HFFc6 (cell line): ENCODE results near the gene ZNF844. TPM values are rescaled to one million over a fixed set of nuclear protein-coding genes. Genes with fewer than 3 reads are reported as not detected.
A peak's percentile ranks its signal among the peaks of the same experiment; 100 is the strongest.
"Not testable (repeated sequence)": the region's sequence is repeated elsewhere in the genome, so short reads cannot be mapped to it uniquely, and the experiment has no call there.

Experiments used
- DNase-seq: peaks from one replicate; pipeline ENCODE4 v3.0.0-alpha.2; 2018
- H3K27ac Mint-ChIP-seq: 2 replicates; pipeline ENCODE4 v1.8.0; 2020; ENCODE audit warnings: mild to moderate bottlenecking, mixed read lengths
- H3K27me3 Mint-ChIP-seq: 2 replicates; pipeline ENCODE4 v1.8.0; 2021; ENCODE audit warnings: mild to moderate bottlenecking, moderate library complexity, mixed read lengths; ENCODE audit not compliant: insufficient read depth
- H3K36me3 Mint-ChIP-seq: 2 replicates; pipeline ENCODE4 v1.8.0; 2021; ENCODE audit warnings: low read depth, mixed read lengths
- H3K4me1 Mint-ChIP-seq: 2 replicates; pipeline ENCODE4 v1.8.0; 2020; ENCODE audit warnings: low read depth, mixed read lengths
- H3K4me3 Mint-ChIP-seq: 2 replicates; pipeline ENCODE4 v1.8.0; 2020; ENCODE audit warnings: mild to moderate bottlenecking, moderate library complexity, mixed read lengths
- H3K9me3 Mint-ChIP-seq: 2 replicates; pipeline ENCODE4 v1.8.0; 2020; ENCODE audit warnings: mild to moderate bottlenecking, mixed read lengths
- CTCF ChIP-seq: fragments of 200-600 bp; sonication (generic); IDR thresholded peaks from 2 replicates; pipeline ENCODE4 v1.5.0; 2021; ENCODE audit warnings: antibody characterized with exemption, mild to moderate bottlenecking
- total RNA-seq, 6 experiments: library from RNA; stranded (reverse); fragmentation: NEBNext Ultra II Directional; extraction: Animal tissue kit (Norgen Biotek cat#: 25700); gene quantifications; 2 replicates in 1 of 6; 3 replicates in 5 of 6; pipeline ENCODE4 v1.2.3, GENCODE V29; 2021

Gene ZNF844
- total RNA-seq, 6 experiments from 2014 or later = 1.1 to 4.1 (median 1.3) TPM

DNA sequence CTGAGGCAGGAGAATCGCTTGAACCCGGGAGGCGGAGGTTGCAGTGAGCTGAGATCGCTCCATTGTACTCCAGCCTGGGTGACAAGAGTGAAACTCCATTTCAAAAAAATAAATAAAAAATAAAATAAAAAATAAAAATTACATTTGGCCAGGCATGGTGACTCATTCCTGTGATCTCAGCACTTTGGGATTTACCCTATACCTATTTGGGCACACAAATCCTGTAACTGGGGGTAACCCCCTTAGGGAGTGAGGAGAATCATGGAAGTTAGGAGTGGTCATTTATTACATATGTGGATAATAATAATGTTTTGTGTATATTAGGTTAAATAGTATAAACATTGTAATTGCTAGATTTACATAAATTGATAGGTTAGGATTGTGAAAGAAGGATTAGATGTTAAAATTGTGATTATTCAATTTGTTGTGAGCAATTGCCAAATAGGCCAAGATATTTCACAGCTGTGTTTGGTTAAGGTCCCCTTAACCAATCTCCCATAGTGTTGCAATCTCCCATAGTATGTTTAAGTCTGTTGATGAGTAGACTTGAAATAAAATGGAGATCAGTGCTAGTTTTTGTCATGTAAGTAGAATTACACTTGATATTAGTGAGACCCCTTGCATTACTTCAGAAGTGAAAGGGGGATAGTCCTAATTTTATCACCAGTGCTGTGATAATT is 30.7 kb downstream of the ZNF844 start:
- H3K4me1 Mint-ChIP-seq = peaks cover 5% of the 10 kb centered on the region; the same call in 1 of the 2 replicates
- H3K9me3 Mint-ChIP-seq = peaks cover 27% of the 10 kb centered on the region
- H3K27ac Mint-ChIP-seq = no peak overlapping the region
- no peaks in the 10 kb centered on the region; the same call in 1 of the 2 replicates for H3K27me3 Mint-ChIP-seq
- no peak for TF ChIP-seq CTCF
- H3K4me3 Mint-ChIP-seq = no peak overlapping the region
- H3K36me3 Mint-ChIP-seq = peaks cover 27% of the 10 kb centered on the region
- no peak for DNase-seq

- no peak overlapping the region for H3K27ac Mint-ChIP-seq
- peaks cover 43% of the 10 kb centered on the region for H3K36me3 Mint-ChIP-seq
- TF ChIP-seq CTCF = no peak
- H3K27me3 Mint-ChIP-seq = no peaks in the 10 kb centered on the region; the same call in 1 of the 2 replicates
- peaks cover 4% of the 10 kb centered on the region; the same call in 1 of the 2 replicates for H3K4me1 Mint-ChIP-seq
- DNase-seq = no peak
- H3K9me3 Mint-ChIP-seq = peaks cover 30% of the 10 kb centered on the region
- no peak overlapping the region for H3K4me3 Mint-ChIP-seq
These were observed 33.5 kb downstream of the ZNF844 start for GRCh38 chr19:12098040-12098439.

DNA sequence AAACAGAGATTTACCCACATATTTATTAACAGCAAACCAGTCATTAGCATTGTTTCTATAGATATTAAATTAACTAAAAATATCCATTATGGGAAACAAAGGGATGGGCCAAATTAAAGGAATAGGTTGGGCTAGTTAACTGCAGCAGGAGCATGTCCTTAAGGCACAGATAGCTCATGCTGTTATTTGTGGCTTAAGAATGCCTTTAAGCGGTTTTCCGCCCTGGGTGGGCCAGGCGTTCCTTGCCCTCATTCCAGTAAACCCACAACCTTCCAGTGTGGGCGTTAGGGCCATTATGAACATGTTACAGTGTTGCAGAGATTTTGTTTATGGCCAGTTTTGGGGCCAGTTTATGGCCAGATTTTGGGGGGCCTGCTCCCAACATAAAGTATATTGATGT is 39.4 kb downstream of the ZNF844 start:
- not testable (repeated sequence) for H3K27me3 Mint-ChIP-seq, H3K27ac Mint-ChIP-seq, H3K4me1 Mint-ChIP-seq, H3K4me3 Mint-ChIP-seq, DNase-seq
- H3K36me3 Mint-ChIP-seq = peaks cover 38% of the 10 kb centered on the region
- H3K9me3 Mint-ChIP-seq = peaks cover 23% of the 10 kb centered on the region

DNA sequence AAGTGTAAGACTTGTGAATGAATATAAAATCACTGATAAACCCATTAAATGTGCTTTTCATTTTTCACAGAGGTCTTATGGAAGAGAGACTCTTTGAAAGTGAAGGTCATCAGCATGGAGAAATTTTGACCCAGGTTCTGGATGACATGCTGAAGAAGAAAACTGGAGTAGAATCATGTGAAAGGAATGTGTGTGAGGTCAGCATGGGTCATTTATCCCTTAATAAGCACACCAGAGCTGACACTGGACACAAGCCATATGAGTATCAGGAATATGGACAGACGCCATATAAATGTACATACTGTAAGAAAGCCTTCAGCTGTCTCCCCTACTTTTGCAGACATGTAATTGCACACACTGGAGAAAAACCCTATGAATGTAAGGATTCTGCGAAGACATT is 46.6 kb downstream of the ZNF844 start:
- peaks cover 46% of the 10 kb centered on the region for H3K9me3 Mint-ChIP-seq
- H3K27me3 Mint-ChIP-seq = no peaks in the 10 kb centered on the region

GRCh38 chr19:12111943-12112637 is 47.6 kb downstream of the ZNF844 start:
- DNase-seq = no peak

More for the DNA sequence above, 46.6 kb downstream of the ZNF844 start:
- no peak for DNase-seq
- Mint-ChIP-seq H3K36me3 (peaks cover 42% of the 10 kb centered on the region), H3K4me3 (no peak overlapping the region), H3K27ac (no peak overlapping the region), H3K4me1 (peaks cover 6% of the 10 kb centered on the region; the same call in 1 of the 2 replicates)
- no peak for TF ChIP-seq CTCF

More at GRCh38 chr19:12111943-12112637, 47.6 kb downstream of the ZNF844 start:
- Mint-ChIP-seq H3K4me3 (peak overlapping the region; percentile 18; the same call in 1 of the 2 replicates), H3K4me1 (peaks cover 6% of the 10 kb centered on the region; the same call in 1 of the 2 replicates), H3K27me3 (no peaks in the 10 kb centered on the region), H3K27ac (no peak overlapping the region), H3K9me3 (peaks cover 49% of the 10 kb centered on the region), H3K36me3 (peaks cover 46% of the 10 kb centered on the region)
- TF ChIP-seq CTCF = no peak
